ENCODE data around the gene SELENOM.
"Not testable (repeated sequence)": the region's sequence is repeated elsewhere in the genome, so short reads cannot be mapped to it uniquely, and the experiment has no call there.

The SELENOM gene

DNA sequence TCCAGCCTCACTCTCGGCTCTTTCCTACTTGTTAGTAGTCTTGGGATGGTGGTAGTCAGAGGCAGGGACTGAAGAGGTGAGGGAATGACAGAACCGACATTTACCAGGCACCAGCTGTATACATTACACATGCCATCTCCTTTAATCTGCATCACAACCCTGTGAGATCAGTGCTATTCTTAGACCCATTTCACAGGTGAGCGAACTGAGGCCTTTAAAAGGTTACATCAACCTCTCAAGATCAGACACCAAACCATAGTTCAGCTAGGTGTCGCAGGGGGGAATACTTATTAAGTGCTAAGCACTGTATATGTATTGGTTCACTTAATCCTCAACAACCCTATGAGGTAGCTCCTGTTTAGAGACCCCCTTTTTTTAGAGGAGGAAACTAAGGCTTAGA, 27.3 kb upstream of the SELENOM start:
- no peak for DNase-seq (ENCODE audit: extremely low read depth in 1 of 2, low read depth in 1 of 2)

DNA sequence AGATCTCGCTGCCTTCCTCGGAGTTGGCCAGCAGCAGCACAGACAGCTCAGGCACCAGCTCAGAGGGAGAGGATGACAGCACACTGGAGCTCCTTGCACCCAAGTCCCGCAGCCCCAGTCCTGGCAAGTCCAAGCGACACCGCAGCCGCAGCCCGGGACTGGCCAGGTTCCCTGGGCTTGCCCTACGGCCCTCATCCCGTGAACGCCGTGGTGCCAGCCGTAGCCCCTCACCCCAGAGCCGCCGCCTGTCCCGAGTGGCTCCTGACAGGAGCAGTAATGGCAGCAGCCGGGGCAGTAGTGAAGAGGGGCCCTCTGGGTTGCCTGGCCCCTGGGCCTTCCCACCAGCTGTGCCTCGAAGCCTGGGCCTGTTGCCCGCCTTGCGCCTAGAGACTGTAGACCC, 26.5 kb upstream of the SELENOM start:
- DNase-seq (ENCODE audit: extremely low read depth in 1 of 2, low read depth in 1 of 2): no peak

DNA sequence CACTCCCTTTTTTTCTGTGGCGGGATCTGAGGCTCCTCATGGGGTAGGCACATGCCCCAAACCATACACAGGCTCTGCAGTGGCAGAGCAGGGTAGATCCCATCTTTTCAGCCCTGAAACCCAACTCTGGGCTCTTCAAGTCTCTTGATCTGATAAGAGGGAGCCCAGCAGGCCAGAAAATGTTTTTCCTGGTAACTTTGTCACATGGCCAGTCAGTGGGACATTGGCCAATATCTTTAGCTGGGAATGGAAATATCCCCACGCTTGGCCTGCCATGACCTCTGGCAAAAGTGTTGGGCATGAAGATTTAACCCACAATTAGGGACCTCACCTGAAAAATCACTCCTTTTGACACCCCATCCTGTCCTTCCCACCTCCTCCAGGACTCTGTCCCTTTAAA, 23.5 kb upstream of the SELENOM start:
- no peak for DNase-seq (ENCODE audit: extremely low read depth in 1 of 2, low read depth in 1 of 2)

DNA sequence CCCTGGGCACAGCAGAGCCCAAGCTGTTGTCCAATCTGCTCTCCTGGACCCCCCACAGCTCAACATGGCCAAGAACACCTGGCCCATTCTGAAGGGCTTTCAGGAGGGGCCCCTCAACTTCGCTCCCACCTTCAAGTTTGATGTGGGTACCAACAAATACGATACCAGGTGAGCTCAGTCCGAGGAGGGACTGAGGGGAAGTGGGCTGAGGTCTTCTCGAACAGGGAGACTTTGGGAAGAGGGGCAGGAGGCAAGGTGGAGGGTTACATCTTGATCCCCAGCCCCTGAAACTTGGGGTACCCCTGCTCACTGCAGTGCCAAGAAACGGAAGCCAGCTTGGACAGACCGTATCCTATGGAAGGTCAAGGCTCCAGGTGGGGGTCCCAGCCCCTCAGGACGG, 20.8 kb upstream of the SELENOM start:
- DNase-seq (ENCODE audit: extremely low read depth in 1 of 2, low read depth in 1 of 2): no peak

DNA sequence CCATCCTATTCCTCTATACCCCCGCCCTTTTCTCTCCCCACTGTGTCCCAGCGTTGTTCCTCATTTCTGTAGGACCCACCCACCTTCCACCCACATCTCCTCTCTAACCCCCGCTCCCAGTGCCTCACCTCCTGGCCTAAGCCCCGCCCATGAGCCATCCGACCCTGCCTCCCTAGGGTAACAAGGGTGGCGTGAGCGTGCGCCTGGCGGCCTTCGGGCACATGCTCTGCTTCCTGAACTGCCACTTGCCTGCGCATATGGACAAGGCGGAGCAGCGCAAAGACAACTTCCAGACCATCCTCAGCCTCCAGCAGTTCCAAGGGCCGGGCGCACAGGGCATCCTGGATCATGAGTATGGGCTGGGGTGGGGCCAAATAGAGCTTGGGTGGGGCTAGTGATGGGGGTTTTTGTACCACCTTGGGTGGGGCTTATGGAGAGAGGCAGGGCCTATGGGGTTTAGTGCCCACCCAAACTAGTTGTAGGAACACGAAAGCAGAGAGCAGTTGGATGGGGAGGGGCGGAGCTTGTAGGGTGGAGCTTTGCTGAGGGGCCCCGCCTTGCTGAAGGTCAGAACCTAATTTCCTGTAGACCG, 19.9 kb upstream of the SELENOM start:
- DNase-seq (ENCODE audit: extremely low read depth in 1 of 2, low read depth in 1 of 2): no peak

DNA sequence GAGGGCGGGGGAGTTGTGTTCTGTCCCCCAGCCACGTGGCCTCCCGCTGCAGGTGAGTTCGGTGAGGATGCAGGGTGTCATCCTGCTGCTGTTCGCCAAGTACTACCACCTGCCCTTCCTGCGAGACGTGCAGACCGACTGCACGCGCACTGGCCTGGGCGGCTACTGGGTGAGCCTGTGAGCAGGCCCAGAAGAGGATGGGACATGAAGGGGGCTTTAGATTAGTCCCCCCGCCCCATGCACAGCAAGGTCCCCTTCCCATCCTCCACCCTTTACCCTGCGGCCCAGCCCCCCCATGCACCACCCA, 19.5 kb upstream of the SELENOM start:
- no peak for DNase-seq (ENCODE audit: extremely low read depth in 1 of 2, low read depth in 1 of 2)

DNA sequence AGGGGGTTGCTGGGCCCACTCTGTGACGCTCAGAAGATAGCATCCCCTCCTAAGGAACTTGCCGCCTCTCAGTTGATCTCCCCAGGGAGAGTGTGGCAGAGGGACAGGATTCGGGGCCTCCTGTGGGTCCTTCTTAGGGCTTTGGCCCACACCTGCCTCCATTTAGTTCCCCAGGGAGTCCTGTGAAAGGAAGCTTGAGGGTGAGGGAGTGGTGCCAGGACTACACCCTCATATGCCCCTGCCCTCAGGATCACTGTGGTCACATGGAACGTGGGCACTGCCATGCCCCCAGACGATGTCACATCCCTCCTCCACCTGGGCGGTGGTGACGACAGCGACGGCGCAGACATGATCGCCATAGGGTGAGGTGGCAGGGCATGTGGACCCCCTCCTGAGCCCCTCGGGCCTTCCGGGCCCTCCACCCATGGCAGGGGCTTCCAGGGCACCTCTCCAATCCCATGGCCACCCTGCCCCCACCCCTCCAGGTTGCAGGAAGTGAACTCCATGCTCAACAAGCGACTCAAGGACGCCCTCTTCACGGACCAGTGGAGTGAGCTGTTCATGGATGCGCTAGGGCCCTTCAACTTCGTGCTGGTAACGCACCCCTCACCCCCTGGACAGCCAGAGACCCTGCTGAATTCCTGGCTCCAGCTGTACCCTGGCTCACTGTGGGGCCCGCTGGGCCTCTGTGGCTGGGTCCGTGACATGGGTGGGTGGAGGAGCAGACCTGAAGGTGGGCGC, 18.9 kb upstream of the SELENOM start:
- no peak for DNase-seq (ENCODE audit: extremely low read depth in 1 of 2, low read depth in 1 of 2)

DNA sequence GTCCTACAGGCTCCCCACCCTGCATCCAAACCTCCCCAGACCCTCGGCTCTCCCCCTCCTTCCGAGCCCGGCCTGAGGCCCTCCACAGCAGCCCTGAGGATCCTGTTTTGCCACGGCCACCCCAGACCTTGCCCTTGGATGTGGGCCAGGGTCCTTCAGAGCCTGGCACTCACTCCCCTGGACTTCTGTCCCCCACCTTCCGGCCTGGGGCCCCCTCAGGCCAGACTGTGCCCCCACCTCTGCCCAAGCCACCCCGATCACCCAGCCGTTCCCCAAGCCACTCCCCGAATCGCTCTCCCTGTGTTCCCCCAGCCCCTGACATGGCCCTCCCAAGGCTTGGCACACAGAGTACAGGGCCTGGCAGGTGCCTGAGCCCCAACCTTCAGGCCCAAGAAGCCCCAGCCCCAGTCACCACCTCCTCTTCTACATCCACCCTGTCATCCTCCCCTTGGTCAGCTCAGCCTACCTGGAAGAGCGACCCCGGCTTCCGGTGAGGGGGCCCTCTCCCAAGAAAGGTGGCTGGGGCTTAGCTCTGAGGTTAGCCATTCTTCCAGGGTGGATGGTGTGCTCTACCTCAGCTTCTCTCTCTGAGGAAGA, 18.3 kb upstream of the SELENOM start:
- no peak for DNase-seq (ENCODE audit: extremely low read depth in 1 of 2, low read depth in 1 of 2)

DNA sequence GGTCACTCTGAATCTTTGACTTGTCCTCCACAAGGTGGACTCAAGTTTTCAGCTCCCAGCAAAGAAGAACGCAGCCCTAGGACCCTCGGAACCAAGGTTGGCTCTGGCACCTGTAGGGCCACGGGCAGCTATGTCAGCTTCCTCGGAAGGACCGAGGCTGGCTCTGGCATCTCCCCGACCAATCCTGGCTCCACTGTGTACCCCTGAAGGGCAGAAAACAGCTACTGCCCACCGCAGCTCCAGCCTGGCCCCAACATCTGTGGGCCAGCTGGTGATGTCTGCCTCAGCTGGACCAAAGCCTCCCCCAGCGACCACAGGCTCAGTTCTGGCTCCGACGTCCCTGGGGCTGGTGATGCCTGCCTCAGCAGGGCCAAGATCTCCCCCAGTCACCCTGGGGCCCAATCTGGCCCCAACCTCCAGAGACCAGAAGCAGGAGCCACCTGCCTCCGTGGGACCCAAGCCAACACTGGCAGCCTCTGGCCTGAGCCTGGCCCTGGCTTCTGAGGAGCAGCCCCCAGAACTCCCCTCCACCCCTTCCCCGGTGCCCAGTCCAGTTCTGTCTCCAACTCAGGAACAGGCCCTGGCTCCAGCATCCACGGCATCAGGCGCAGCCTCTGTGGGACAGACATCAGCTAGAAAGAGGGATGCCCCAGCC, 17.6 kb upstream of the SELENOM start:
- DNase-seq (ENCODE audit: extremely low read depth in 1 of 2, low read depth in 1 of 2): no peak

DNA sequence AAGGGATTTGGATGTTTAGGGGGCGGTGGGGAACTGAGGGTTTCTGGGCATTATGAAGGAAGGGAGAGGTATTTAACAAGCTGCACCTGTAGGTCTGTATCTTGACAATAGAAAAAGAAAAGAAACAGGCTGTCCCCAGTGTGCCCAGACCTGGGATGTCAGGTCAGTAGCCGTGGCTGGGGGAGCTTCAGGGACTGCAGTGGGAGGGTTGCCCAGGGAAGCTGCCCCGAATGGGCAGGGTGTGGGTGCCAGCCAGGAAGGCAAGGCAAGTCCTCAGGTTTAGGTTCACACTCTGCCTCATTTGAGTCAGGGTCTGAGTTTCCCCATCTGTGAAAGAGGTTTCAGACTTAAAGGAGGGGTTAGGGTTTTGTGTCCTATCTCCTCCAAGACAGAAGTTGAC, 16.9 kb upstream of the SELENOM start:
- no peak for DNase-seq (ENCODE audit: extremely low read depth in 1 of 2, low read depth in 1 of 2)

DNA sequence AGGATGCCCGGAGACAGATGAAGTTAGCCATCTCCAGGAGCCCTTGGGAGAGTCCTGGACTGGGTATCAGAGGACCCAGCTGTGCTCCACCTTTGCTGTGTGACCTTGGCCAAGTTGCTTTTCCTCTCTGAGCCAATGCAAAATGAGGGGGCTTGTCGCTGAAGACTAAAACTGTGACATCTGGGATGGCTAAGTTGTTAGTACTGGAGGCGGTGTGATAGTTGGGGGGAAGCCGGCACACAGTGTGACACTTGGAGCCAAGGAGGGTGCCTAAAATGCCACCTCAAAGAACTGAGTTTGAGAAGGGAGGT, 15.9 kb upstream of the SELENOM start:
- DNase-seq (ENCODE audit: extremely low read depth in 1 of 2, low read depth in 1 of 2): no peak

DNA sequence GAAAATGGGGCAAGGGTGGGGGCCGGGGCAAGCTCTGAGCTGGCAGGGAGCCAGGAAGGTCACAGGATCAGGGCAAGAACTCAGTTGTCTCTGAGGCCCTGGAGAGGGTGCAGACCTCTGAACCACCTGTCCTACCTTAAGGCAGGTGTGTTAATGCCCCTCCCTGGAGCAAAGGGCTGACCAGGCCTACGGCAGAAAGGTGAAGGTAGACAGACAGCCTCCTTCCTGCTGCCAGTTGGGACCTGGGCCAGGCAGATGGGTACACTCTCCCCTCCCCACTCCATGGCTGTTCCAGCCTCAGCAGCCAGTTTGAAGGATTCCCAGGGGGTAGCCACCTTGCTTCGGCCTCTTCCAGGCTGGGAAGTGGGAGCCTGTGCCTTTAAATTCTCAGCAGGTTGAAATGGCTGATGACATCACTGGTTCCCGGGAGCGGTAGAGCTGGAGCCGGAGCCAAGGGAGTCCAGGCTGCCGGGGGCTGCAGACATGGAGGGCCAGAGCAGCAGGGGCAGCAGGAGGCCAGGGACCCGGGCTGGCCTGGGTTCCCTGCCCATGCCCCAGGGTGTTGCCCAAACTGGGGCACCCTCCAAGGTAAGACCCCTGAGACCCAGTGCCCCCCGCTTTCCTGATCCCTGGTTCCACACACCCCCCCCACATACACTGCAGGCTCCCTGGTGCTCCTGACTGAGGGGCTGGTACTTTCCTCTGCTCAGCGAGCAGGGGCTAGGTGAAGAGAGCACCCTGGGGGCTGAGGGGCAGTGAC, 15.3 kb upstream of the SELENOM start, which contains the start of gene INPP5J:
Gene INPP5J (plus strand): TSS at position 435 of the 760 bp plus-strand sequence. CDS start 49 bp downstream, at position 484.
- no peak for DNase-seq (ENCODE audit: extremely low read depth in 1 of 2, low read depth in 1 of 2)

DNA sequence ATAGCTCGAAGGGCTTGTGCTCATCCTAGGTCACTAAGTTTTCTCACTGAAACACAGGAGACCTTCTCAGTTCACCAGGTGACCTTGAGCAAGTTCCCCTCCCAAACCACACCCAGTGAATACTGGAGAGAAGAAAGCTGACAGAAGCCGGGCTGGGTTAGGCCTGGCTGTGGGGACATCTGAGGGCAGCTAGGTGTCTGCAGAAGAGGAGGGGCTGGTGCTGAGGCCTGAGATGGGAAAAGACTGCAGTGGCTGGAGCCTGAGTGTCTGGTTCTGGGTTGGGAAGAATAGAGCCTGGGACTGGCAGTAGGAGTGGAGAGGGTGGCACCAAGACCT, 14.8 kb upstream of the SELENOM start:
- no peak for DNase-seq (ENCODE audit: extremely low read depth in 1 of 2, low read depth in 1 of 2)

DNA sequence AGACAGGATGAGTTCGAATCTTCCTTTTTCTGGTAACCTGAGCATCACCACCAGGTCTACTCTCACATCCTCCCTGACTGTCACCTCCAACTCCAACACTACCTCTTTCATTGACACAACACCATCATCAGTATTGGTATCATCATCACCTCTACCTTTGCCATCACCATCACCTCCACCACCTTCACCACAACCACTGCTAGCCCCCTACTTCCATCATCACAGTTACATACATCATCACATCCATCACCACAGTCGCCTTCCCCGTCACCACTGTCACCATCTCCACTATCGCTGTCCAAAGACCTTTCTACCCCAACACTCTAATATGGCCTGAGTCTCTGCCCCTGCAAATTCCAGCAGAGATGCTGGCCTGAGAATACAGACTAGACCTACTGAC, 14.0 kb upstream of the SELENOM start:
- DNase-seq (ENCODE audit: extremely low read depth in 1 of 2, low read depth in 1 of 2): no peak

DNA sequence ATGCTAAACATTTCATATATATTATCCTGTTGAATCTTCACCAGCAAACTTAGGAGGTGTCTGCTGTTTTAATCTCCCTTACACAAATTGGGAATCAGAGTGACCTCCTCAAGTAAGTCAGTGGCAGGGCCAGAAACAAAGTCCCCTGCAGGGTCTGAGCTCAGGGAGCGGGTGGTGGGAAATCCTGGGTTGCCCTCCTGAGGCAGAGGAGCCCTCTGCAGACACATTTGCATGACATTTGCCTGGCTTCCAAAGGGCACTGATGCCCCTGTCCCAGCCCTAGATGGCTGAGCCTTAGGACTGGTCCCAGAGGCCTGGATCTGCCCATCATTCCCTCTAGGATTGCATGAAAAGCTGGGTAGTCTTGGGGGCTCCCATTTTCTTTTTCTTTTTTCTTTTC, 13.3 kb upstream of the SELENOM start:
- DNase-seq (ENCODE audit: extremely low read depth in 1 of 2, low read depth in 1 of 2): no peak

DNA sequence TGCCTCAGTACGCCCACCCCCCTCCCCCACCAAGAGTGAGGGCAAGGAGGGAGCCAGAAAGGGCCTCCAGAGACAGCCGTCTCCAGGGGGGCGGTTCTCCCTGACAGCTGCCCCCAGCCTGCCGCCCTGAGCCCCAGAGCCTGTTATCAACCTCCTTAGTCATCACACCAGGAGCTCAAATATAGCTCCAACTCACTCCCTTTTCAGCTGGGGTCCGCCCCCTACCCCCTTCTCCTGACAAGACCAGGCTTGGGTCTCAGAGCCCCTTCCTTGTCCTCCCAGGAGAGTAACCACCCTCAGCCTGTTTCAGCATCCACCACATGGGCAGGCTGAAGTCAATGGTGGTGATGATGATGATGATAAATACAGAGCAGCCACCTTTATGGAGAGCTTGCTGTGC, 12.9 kb upstream of the SELENOM start:
- DNase-seq (ENCODE audit: extremely low read depth in 1 of 2, low read depth in 1 of 2): no peak

DNA sequence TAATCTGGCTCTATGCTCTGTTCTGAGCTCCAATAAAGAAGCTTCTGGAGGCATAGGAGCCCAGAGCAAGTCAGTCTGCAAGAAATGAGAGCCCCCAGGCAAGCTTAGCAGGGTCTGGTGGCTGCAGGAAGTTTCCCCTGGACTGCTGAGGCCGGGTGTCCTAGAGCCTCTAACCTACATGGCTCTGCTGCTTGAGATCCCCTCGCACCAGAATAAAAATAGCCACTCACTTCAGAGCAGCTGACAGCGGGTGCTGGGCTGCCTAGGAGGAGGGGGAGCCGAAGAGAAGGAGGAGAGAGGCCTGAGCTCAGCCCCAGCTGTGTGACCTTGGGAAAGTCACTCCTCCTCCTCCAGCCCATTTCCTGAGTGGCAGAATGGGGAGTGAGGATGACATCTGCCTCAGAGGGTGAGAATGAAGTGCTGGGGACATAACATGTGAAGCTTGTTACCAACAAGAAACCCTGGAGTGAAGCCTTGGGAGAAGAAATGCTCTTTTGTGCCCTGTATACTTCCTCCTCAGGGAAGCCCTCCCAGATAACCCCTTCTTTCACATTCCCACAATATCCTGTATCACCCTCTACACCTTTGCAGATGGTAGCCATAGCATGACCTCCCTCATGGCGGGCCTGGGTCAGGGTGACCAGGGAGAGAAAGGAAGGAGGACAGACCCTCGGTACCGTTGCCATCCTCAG, 11.8 kb upstream of the SELENOM start:
- no peak for DNase-seq (ENCODE audit: extremely low read depth in 1 of 2, low read depth in 1 of 2)

DNA sequence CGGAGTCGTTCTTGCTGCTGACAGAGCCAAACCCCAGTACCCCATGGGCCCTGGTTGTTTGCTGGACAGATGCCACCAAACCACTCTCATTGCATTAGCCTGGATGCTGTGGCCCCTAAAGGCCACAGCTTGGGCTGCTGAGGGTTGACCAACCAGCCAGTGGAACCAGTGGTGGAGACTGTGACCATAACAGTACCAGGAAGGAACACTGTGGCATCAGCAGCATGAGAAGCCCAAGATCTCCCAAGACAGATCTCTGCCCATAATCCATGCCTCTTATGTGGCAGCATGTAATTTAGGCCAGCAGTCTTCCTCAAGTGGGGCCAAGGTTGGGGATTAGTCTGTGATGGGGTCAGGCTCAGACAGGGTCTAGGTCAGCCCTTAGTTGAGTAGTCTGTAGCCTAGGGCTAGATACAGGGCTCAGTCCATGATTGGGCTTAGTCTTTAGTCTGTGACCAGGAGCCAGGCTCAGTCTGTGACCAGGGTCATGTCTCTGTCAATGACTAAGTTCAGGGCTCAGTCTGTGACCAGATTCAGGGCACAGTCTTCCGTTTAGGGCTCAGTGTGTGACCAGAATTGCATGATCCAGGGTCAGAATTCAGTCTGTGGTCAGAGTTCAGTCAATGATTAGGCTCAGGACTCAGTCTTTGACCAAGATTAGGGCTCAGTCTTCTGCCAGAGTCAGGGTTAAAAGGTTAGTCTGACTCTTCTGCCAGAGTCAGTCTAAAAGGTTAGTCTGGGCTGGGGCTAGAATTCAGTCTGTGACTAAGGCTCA, 10.9 kb upstream of the SELENOM start:
- DNase-seq (ENCODE audit: extremely low read depth in 1 of 2, low read depth in 1 of 2): no peak

DNA sequence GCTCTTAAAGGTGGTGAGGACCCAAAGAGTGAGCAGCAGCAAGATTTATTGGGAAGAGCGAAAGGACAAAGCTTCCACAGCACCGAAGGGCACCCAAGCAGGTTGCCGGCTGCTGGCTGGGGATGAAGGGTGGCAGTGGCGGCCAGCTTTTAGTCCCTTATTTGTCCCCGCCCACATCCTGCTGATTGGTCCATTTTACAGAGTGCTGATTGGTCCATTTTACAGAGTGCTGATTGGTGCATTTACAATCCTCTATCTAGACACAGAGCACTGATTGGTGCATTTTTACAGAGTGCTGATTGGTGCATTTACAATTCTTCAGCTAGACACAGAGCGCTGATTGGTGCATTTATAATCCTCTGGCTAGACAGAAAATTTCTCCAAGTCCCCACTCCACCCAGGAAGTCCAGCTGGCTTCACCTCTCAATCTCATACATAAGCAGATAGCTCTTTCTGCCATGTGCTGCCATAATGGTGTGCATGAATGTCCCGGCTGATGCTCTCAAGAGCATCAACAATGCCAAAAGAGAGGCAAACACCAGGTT, 5.3 kb upstream of the SELENOM start:
- DNase-seq (ENCODE audit: extremely low read depth in 1 of 2, low read depth in 1 of 2): not testable (repeated sequence)

DNA sequence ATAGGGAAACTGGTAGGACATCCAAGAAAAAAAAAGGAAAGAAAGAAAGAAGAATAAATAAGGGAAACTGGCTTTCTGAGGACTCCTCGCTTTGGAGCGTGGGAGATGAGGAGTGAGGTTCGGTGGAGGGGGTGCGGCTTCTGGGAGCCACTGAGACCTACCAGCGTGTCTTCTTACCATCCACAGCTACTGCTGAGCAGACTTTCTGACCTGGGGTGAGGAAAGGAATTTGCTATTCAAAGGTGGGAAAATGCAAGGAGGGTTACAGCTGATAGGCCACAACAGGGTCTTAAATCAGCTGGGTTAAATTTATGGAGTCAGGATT, 488 bp upstream of the SELENOM start:
- no peak for DNase-seq (ENCODE audit: extremely low read depth in 1 of 2, low read depth in 1 of 2)

Measured in activated CD8-positive, alpha-beta memory T cell treated with anti-CD3 and anti-CD28 coated beads for 1 hour (primary cell).